DMS153 treated with DMSO at 0.1 percent for 48 hours (cell line): ENCODE measurements around the gene MRTO4.

Experiments
- DNase-seq: peaks from one replicate; lab custom pipeline; 2025; ENCODE audit not compliant: unreplicated experiment; lab: John Stamatoyannopoulos, UW

Gene MRTO4

DNA sequence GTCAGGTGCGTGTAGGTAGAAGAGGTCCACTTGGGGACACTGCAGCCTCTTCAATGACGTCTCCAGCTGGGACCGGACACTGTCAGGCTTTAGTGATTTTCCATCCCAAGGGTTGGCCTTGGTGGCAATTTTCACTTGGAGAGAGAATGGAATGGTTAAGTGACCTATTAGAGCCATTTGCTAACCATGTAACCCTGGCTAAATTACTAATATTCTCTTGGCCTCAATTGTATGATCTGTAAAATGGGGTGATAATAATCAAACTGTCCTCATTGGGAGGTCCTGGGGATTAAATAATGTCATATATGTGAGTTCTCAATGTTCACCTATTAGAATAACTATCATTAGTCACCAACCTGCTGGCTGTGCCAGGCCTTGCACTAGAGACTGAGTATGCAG lies 56.9 kb downstream of the MRTO4 start:
- DNase-seq = no peak

DNA sequence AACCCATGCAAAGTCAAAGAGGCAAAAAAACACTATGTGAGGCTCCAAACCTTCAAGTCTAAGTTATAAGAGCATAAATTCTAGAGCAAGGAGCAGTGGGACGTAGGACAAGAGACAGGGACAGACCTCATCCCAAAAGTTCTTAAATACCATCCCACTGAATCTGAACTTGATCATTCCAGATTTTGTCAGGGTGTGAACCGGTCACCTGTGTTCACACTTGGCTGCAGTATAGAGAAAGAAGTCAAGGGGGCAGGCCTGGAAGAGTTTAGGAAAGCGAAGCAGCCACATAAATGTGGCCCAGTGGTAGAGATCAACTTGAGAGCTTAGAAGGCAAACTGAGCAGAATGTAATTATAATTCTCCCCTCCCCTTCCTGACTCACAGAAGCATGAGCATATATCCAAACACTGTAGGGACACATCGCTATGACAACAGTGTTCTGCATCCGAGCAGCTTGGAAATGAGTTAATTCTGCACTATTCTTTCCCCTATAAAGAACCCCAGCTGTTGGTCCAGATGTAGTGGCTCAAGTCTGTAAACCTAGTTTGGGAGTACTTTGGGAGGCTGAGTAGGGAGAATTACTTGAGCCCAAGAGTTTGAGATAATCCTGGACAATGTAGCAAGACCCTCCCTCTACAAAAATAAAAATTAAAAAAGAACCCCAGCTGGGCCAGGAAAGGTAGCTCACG lies 57.7 kb downstream of the MRTO4 start:
- no peak for DNase-seq
